GM23248 (cell line): ENCODE data around the gene MEGF11. TPM values are rescaled to one million over a fixed set of nuclear protein-coding genes. Genes with fewer than 3 reads are reported as not detected.

ENCODE experiments used
- DNase-seq: peaks from one replicate; pipeline ENCODE4 v3.0.0-alpha.2; 2015
- H2AFZ ChIP-seq: fragments of 200-600 bp; sonication (generic); 2 replicates; pipeline ENCODE4 v1.6.1; 2016; ENCODE audit warnings: antibody characterized with exemption
- H3F3A ChIP-seq: fragments of 200-600 bp; sonication (generic); 2 replicates; pipeline ENCODE4 v1.6.1; 2016; ENCODE audit warnings: mild to moderate bottlenecking, antibody characterized with exemption, mixed run types; ENCODE audit not compliant: insufficient read depth
- H3K27ac ChIP-seq: fragments of 200-600 bp; sonication (generic); 2 replicates; pipeline ENCODE4 v1.5.1; 2016; ENCODE audit warnings: mild to moderate bottlenecking
- H3K27me3 ChIP-seq: fragments of 200-600 bp; sonication (generic); replicated peaks from 2 replicates; pipeline ENCODE4 v1.6.1; 2016; ENCODE audit warnings: mild to moderate bottlenecking; ENCODE audit not compliant: insufficient read depth
- H3K36me3 ChIP-seq: fragments of 200-600 bp; sonication (generic); 2 replicates; pipeline ENCODE4 v1.6.1; 2016; ENCODE audit warnings: low read depth, mild to moderate bottlenecking
- H3K4me1 ChIP-seq: fragments of 200-600 bp; sonication (generic); 2 replicates; pipeline ENCODE4 v1.6.1; 2016; ENCODE audit warnings: mild to moderate bottlenecking; ENCODE audit not compliant: insufficient read depth
- H3K4me2 ChIP-seq: fragments of 200-600 bp; sonication (generic); one replicate; pipeline ENCODE4 v1.6.1; 2016; ENCODE audit warnings: mild to moderate bottlenecking; ENCODE audit not compliant: unreplicated experiment
- H3K4me3 ChIP-seq: fragments of 200-600 bp; sonication (generic); 2 replicates; pipeline ENCODE4 v1.5.1; 2016; ENCODE audit warnings: mild to moderate bottlenecking
- H3K79me2 ChIP-seq: fragments of 200-600 bp; sonication (generic); 2 replicates; pipeline ENCODE4 v1.6.1; 2016; ENCODE audit warnings: mild to moderate bottlenecking; ENCODE audit not compliant: insufficient read depth
- H3K9ac ChIP-seq: fragments of 200-600 bp; sonication (generic); 2 replicates; pipeline ENCODE4 v1.6.1; 2016; ENCODE audit warnings: mild to moderate bottlenecking
- H3K9me2 ChIP-seq: fragments of 200-600 bp; sonication (generic); 2 replicates; pipeline ENCODE4 v1.6.1; 2016; ENCODE audit warnings: mixed run types, mild to moderate bottlenecking, moderate library complexity; ENCODE audit not compliant: insufficient read depth
- H3K9me3 ChIP-seq: fragments of 200-600 bp; sonication (generic); one replicate; pipeline ENCODE4 v1.6.1; 2017; ENCODE audit warnings: low read depth
- H4K20me1 ChIP-seq: fragments of 200-600 bp; sonication (generic); 2 replicates; pipeline ENCODE4 v1.6.0; 2016; ENCODE audit not compliant: insufficient read depth
- EZH2 ChIP-seq: fragments of 200-600 bp; sonication (generic); IDR thresholded peaks from 2 replicates; pipeline ENCODE4 v1.6.1; 2018; ENCODE audit warnings: antibody characterized with exemption, mild to moderate bottlenecking; ENCODE audit not compliant: insufficient read depth, poor library complexity, severe bottlenecking
- EZH2phosphoT487 ChIP-seq: fragments of 200-600 bp; sonication (generic); IDR thresholded peaks from 2 replicates; pipeline ENCODE4 v1.6.1; 2018; ENCODE audit warnings: antibody characterized with exemption, moderate library complexity, mild to moderate bottlenecking, low read depth; ENCODE audit not compliant: insufficient read depth
- WGBS, 2 experiments: methylation state at CpG; one replicate each; pipeline ENCODE4 v1.1.6; 2015 to 2017; ENCODE audit warnings: low lambda C conversion rate in 2 of 2, low coverage in 1 of 2; ENCODE audit errors: missing lambda C conversion rate in 2 of 2; 5-methylcytosine and 5-hydroxymethylcytosine counted together
- in situ Hi-C: fragments of 300-500 bp; cut with MboI; formaldehyde crosslinking; loops from 2 replicates; pipeline ENCODE4 v1.15.0; 2020
- polyA plus RNA-seq: library from polyadenylated mRNA; unstranded; fragments of >200 nt; fragmentation: Nextera tagmentation; extraction: Ambion mirVana; gene quantifications from 2 replicates; pipeline ENCODE4 v1.2.1, GENCODE V29; 2016
- total RNA-seq: library from RNA; depleted of rRNA; stranded (reverse); fragments of >200 nt; shearing (Covaris generic); gene quantifications from 2 replicates; pipeline ENCODE4 v1.2.3, GENCODE V29; 2014

The MEGF11 gene
- total and polyA plus RNA-seq, 2 experiments from 2014 or later, result 0.14 TPM; not detected in 1

- in situ Hi-C loops, result loop anchor here (10.0 kb wide), 1 partner anchor 223 kb away; no protein-coding TSS in a partner anchor
- no peak overlapping the region for H2AFZ ChIP-seq
- no peak overlapping the region for H3K4me3 ChIP-seq
- 75 to 83% methylated on average over 5 of the region's 5 CpGs for WGBS, 2 experiments
- TF ChIP-seq EZH2phosphoT487, result no peak
- no peak for TF ChIP-seq EZH2
- H3K9me2 ChIP-seq, result no peaks in the 10 kb centered on the region
- no peaks in the 10 kb centered on the region for H3K36me3 ChIP-seq
- H3K27ac ChIP-seq, result no peak overlapping the region
- H3K27me3 ChIP-seq, result no peaks in the 10 kb centered on the region
- no peaks in the 10 kb centered on the region for H3K79me2 ChIP-seq
- no peak overlapping the region for H3K9ac ChIP-seq
- no peaks in the 10 kb centered on the region for H3K4me1 ChIP-seq
- H3K9me3 ChIP-seq, result no peaks in the 10 kb centered on the region
- no peaks in the 10 kb centered on the region for H4K20me1 ChIP-seq
- H3K4me2 ChIP-seq, result no peak overlapping the region
- H3F3A ChIP-seq, result no peaks in the 10 kb centered on the region
- DNase-seq, result no peak
These were observed 395.7 kb downstream of the MEGF11 start for GRCh38 chr15:65857718-65858402.

- peak; percentile 72 for DNase-seq
- 49 to 50% methylated on average over 12 of the region's 12 CpGs for WGBS, 2 experiments
- Histone ChIP-seq H2AFZ (no peak overlapping the region), H3K9me2 (no peaks in the 10 kb centered on the region), H3F3A (no peaks in the 10 kb centered on the region), H3K79me2 (no peaks in the 10 kb centered on the region), H3K27me3 (no peaks in the 10 kb centered on the region), H3K4me3 (no peak overlapping the region), H3K4me1 (no peaks in the 10 kb centered on the region), H3K9me3 (no peaks in the 10 kb centered on the region), H3K27ac (no peak overlapping the region), H3K36me3 (no peaks in the 10 kb centered on the region), H3K4me2 (no peak overlapping the region), H3K9ac (no peak overlapping the region), H4K20me1 (no peaks in the 10 kb centered on the region)
- in situ Hi-C loops, result loop anchor here (10.0 kb wide), 1 partner anchor 222 kb away; no protein-coding TSS in a partner anchor
- TF ChIP-seq EZH2phosphoT487, result no peak
- no peak for TF ChIP-seq EZH2
These were observed 396.6 kb downstream of the MEGF11 start for GRCh38 chr15:65856821-65857455.

GRCh38 chr15:65851981-65852380, 401.6 kb downstream of the MEGF11 start:
- Histone ChIP-seq H3K4me2 (no peak overlapping the region), H3K9me2 (no peaks in the 10 kb centered on the region), H3K4me3 (no peak overlapping the region), H3K9ac (no peak overlapping the region), H3K9me3 (no peaks in the 10 kb centered on the region), H3K27ac (no peak overlapping the region), H3F3A (no peaks in the 10 kb centered on the region), H2AFZ (no peak overlapping the region), H3K27me3 (no peaks in the 10 kb centered on the region), H4K20me1 (no peaks in the 10 kb centered on the region), H3K36me3 (no peaks in the 10 kb centered on the region), H3K79me2 (no peaks in the 10 kb centered on the region), H3K4me1 (no peaks in the 10 kb centered on the region)
- DNase-seq, result no peak
- in situ Hi-C loops, result loop anchor here (10.0 kb wide), 1 partner anchor 217 kb away; no protein-coding TSS in a partner anchor
- TF ChIP-seq EZH2phosphoT487 (no peak), EZH2 (no peak)
- WGBS, 2 experiments, result 67 to 71% methylated on average over 5 of the region's 5 CpGs

GRCh38 chr15:65847989-65848388, 405.6 kb downstream of the MEGF11 start:
- no peaks in the 10 kb centered on the region for H3K9me2 ChIP-seq
- H3K27me3 ChIP-seq, result no peaks in the 10 kb centered on the region
- H3K9ac ChIP-seq, result no peak overlapping the region
- no peak overlapping the region for H3K27ac ChIP-seq
- H4K20me1 ChIP-seq, result no peaks in the 10 kb centered on the region
- no peak overlapping the region for H3K4me2 ChIP-seq
- H3K36me3 ChIP-seq, result no peaks in the 10 kb centered on the region
- H3K79me2 ChIP-seq, result no peaks in the 10 kb centered on the region
- no peaks in the 10 kb centered on the region for H3F3A ChIP-seq
- no peak overlapping the region for H2AFZ ChIP-seq
- no peak for DNase-seq
- H3K4me1 ChIP-seq, result no peaks in the 10 kb centered on the region
- TF ChIP-seq EZH2phosphoT487 (no peak), EZH2 (no peak)
- H3K4me3 ChIP-seq, result no peak overlapping the region
- no peaks in the 10 kb centered on the region for H3K9me3 ChIP-seq
- in situ Hi-C loops, result no loop called here
